Colon (tissue), 2 donors: ENCODE measurements around the gene OR1I1.

Experiments
- FAIRE-seq: peaks from 2 replicates; lab custom pipeline; 2012; peaks lifted over from hg19 to GRCh38; lab: Jason Lieb, UNC
- donor health status: control.
- donor health status: control.

Gene OR1I1

GRCh38 chr19:15099017-15099582 is 17.1 kb downstream of the OR1I1 start:
- FAIRE-seq: no peak

GRCh38 chr19:15101479-15102082 is 19.6 kb downstream of the OR1I1 start:
- FAIRE-seq: no peak

- no peak for FAIRE-seq
Observed at GRCh38 chr19:15104003-15104402, 22.0 kb downstream of the OR1I1 start.

GRCh38 chr19:15104411-15104810 is 22.4 kb downstream of the OR1I1 start:
- no peak for FAIRE-seq

- FAIRE-seq: no peak
Observed at GRCh38 chr19:15105044-15105443, 23.0 kb downstream of the OR1I1 start.

GRCh38 chr19:15107061-15108010 is 25.3 kb downstream of the OR1I1 start, which contains the start of gene SYDE1:
Gene SYDE1, plus strand, starts transcription at chr19:15107401. Its CDS starts 33 bp downstream, at chr19:15107434.
- FAIRE-seq: no peak

GRCh38 chr19:15108145-15108844 is 26.3 kb downstream of the OR1I1 start:
- no peak for FAIRE-seq

- FAIRE-seq: no peak
Observed at GRCh38 chr19:15108845-15109767, 27.1 kb downstream of the OR1I1 start.

- no peak for FAIRE-seq
Observed at GRCh38 chr19:15109768-15110417, 27.9 kb downstream of the OR1I1 start.

- FAIRE-seq: no peak
Observed at GRCh38 chr19:15110418-15110815, 28.4 kb downstream of the OR1I1 start.

GRCh38 chr19:15111758-15112157 is 29.7 kb downstream of the OR1I1 start:
- FAIRE-seq: no peak

- no peak for FAIRE-seq
Observed at GRCh38 chr19:15112385-15112784, 30.4 kb downstream of the OR1I1 start.

GRCh38 chr19:15113245-15114152 is 31.5 kb downstream of the OR1I1 start:
- no peak for FAIRE-seq

- no peak for FAIRE-seq
Observed at GRCh38 chr19:15114153-15114540, 32.1 kb downstream of the OR1I1 start.

GRCh38 chr19:15115080-15115479 is 33.1 kb downstream of the OR1I1 start:
- FAIRE-seq: no peak

- FAIRE-seq: no peak
Observed at GRCh38 chr19:15115762-15116615, 34.0 kb downstream of the OR1I1 start.

- FAIRE-seq: no peak
Observed at GRCh38 chr19:15116856-15117255, 34.8 kb downstream of the OR1I1 start.

GRCh38 chr19:15118248-15118647 is 36.2 kb downstream of the OR1I1 start:
- FAIRE-seq: no peak
